CD4-positive, alpha-beta T cell treated with Interferon gamma for 1 hour (primary cell): ENCODE measurements around the gene LDB2.
"Not testable (repeated sequence)": the region's sequence is repeated elsewhere in the genome, so short reads cannot be mapped to it uniquely, and the experiment has no call there.

Experiments used
- DNase-seq: peaks from one replicate; pipeline ENCODE4 v3.0.0-alpha.2; 2020

The LDB2 gene

GRCh38 chr4:16636912-16637630, 261.4 kb downstream of the LDB2 start:
- no peak for DNase-seq

DNA sequence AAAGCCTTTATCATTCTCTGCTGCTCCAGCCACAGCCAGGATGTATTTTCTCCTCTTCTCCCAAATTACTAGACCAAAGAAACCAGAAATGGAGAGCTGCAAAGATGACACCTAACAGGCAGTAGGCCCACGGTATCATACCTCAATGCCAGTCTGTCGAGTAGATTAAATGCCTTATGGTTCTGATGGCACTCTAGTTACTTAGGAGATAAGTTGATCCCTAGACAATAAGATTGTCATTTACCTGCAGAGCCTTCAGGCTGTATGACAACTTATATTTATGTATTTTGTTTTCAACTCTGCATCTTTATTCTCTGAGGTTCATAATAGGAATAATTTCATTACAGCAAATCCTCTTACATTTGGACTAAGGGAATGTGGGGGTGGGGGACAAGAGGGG, 262.1 kb downstream of the LDB2 start:
- DNase-seq, result no peak

DNA sequence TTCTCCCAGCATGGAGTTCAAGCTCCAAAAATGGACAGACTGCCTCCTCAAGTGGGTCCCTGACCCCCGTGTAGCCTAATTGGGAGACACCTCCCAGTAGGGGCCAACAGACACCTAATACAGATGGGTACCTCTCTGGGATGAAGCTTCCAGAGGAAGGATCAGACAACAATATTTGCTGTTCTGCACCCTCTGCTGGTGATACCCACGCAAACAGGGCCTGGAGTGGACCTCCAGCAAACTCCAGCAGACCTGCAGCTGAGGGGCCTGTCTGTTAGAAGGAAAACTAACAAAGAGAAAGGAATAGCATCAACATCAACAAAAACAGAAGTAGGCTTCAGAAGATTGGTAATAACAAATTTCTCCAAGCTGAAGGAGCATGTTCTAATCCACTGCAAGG, 269.2 kb downstream of the LDB2 start:
- DNase-seq, result not testable (repeated sequence)

GRCh38 chr4:16628835-16629234, 269.6 kb downstream of the LDB2 start:
- DNase-seq, result not testable (repeated sequence)

DNA sequence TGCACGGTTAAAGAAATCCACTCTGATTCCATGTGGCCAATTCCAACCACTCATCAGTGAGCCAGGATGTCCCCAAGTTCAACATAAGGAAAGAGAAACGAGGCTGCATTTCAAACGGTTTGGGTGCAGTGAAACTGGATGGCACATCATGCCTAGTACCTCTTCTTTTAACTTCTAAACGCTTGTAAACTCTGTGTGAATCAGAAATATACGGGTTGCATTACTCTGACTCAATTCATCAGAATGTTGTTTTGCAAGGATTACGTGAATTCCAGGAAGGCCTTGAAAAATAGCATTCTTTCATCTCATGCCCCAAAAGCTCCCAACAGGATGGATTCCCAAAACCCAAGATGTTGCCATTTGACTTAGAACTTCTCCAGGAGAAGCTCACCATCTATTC, 270.4 kb downstream of the LDB2 start:
- no peak for DNase-seq

GRCh38 chr4:16626945-16627344, 271.5 kb downstream of the LDB2 start:
- DNase-seq, result no peak

DNA sequence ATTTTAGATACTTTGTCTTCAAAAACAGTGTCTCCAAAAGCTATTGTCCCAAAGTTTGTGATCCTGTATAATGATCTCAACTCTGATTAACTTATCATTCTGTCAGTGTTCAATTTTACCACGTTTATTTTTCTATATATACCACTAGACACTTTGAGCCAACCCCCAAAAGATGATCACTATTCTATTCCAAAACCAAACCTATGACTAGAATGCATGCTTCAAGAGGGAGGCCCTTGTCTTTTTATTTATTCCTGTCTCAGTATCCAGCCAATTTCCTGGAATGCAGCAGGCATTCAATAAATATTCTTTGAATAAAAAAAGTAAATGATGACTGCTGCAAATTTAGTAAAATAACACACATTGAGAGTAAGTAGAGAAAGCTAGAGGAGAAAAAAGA, 275.6 kb downstream of the LDB2 start:
- no peak for DNase-seq

DNA sequence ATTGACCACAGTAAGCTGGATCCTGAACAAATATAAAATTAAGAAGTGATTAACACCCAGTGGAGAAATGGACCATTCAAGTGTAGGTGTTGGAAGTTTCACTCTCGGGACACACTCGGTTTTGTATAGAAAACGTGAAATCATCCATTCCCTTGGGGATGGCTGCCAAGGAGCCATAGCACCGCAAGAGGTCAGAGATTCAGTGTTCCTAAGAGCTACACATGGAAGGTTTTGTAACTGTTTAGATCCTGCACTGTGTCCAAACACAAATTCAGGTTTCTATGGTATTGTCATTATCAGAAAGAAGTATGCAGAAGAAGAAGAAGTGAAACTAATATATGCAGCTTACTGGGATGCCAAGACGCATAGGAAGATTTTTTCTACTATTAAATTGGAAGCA, 281.0 kb downstream of the LDB2 start:
- DNase-seq, result no peak

GRCh38 chr4:16617011-16617410, 281.4 kb downstream of the LDB2 start:
- no peak for DNase-seq

GRCh38 chr4:16609170-16609758, 289.2 kb downstream of the LDB2 start:
- DNase-seq, result no peak

DNA sequence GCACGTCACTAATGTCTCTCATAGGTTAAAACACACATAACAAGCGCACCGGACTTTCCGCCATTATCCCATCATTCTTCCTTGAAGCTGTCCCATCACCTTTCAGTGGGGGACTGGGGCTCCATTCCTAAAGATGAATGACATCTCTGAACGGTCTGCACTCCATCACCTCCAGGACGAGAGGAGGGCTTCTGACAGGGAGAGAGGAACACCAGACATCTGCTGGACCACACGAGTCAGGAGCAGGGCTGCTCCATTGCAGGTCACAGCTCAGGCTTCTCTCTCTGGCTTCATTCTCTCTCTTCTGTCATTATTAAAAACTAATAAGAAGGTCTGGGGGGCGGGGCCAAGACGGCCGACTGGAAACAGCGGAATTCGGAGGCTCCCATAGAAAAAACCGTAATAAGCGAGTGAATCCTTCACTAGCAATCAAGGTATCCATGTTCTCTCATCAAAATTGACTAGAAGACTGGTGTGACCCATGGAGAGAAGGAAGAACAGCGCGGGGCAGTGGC, 289.8 kb downstream of the LDB2 start:
- DNase-seq, result no peak

DNA sequence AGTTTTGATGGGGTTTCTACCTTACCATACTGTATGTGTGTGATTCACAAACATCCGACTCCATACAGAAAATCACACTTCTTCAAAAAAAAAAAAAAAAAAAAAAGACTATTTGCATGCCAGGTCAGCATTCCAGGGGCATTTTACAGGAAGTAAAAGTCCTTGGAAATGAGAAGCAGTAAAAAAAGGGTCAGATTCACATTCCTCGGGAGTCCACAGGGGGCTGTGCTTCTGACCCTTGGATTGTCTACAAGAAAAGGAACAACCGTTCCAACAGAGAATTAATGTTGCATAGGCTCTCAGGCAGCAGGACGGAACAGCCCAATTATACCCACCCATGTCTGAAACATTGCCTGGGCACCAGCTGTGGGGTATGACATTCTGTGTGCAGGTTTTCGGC, 290.3 kb downstream of the LDB2 start:
- DNase-seq, result no peak

- DNase-seq, result no peak
Observed at GRCh38 chr4:16607241-16608066, 291.0 kb downstream of the LDB2 start.

DNA sequence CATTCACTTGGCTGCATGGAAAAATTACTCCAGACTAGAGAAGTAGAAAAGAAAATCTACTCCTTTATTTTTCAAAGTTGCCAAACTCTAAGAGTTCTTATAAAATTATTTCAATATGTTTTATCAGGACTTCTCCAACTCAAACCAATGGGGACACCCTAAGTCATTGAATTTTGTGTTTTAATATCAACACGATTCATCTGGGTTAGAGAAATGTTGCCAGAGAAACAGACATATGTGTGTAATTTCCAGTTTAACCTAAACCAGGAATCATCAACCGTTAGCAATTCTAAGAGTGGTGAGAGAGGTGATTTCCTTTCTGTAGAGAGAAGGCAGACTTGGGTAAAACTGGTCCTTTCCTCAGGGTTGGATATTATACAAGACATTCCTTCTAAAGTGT, 291.8 kb downstream of the LDB2 start:
- DNase-seq, result no peak

DNA sequence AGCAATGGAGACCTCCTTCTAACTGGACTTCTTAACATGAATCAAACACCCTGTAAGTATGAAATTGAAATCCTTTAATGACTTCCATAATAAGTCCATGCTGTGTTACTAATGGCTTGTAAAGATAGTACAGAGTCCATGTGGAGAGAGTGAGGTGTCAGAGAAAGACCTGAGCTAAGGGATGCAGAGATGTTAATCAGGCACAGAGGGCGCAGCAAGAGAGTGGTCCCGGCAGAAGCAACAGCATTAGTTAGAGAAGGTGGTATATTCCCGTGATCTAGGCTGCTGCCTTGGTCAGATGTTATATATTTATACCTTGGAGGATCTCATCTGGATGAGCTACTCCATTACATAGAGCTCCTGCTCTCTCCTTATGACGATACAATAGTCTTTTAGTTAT, 295.3 kb downstream of the LDB2 start:
- no peak for DNase-seq

DNA sequence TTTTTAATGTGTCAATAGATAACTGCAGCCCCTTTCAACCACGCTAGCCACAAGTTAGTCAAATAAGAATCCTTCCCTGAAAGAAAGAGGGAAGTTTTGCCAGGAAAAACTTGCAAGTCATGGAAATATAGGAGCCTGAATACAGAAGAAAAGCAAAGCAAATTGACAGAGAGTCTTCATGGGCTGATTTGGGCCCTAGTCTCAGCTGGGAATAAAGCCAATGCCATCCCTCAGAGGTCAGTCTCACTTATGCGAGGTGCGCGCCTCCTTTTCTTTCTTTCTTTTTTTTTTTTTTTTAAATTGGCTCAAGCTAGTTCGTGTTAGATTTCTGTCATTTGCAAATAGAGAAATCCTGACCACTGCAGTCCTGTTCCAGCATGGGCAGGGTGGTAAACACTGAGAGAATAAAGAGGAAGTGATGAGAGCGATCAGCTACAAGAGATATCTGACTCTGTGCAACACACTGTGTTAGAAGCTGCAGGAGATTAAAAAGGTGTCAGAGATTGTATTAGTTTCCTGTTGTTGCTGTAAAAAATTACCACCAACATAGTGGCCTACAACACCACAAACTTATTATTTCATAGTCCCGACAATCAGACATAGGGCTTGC, 299.7 kb downstream of the LDB2 start:
- no peak for DNase-seq

DNA sequence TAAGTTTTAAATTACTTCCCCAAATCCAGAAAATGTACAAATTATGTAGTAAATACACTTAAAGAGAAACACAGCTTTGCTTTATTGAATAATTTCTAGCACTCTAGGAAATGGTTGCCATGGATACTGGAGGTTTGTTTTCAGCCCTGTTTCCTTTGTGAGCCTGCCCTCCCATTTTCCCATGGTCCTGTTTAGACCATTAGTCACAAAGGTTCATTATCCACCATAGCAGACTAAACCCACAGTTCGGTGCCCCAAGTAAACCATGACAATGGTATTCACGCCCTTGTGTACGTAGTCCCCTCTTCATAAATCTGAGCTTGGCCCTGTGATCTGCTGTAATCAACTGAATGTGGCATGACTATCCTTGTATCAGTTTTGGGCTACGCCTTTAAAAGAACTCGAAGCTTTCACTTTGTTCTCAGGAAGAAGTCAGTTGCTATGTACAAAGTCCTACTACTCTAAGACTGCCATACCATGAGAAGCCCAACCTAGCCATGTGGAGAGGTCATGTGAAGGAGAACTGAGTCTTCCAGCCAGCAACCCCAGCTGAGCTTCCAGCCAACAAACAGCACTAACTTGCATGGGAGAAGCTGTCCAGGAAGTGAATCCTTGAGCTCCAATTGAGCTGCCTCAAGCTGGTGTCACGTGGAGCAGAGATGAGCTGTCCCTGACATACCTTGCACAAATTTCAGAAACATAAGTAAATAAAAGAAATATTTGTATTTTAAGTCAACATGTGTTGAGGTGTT, 300.4 kb downstream of the LDB2 start:
- DNase-seq, result no peak

- DNase-seq, result no peak
Observed at GRCh38 chr4:16597443-16597842, 301.0 kb downstream of the LDB2 start.

GRCh38 chr4:16596267-16596666, 302.2 kb downstream of the LDB2 start:
- no peak for DNase-seq

DNA sequence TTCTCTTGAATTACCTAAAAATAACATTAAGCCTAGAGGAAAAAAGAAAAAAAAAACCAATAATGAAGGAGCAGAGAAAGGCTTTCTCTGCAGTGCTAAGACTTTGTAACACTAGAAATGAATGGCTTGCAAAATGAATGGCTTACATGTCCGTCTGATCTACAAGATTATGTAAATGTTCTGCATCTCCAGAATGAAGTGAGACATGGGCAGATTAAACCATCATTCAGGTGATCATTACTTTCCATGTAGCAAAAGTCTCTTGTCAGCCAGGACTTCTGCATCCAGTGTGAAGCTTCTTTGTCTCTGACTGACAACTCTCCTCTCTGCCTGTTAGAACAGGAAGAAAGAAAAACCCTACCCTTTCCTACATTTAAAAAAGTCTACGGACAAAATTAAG, 304.3 kb downstream of the LDB2 start:
- no peak for DNase-seq

GRCh38 chr4:16593386-16593785, 305.1 kb downstream of the LDB2 start:
- no peak for DNase-seq

GRCh38 chr4:16591272-16591826, 307.1 kb downstream of the LDB2 start:
- DNase-seq, result no peak
